ENCODE measurements around the gene TBC1D22A.

Gene TBC1D22A

GRCh38 chr22:46754110-46754799 lies 8.2 kb upstream of the TBC1D22A start:
- peak; percentile 82 for DNase-seq

- DNase-seq: no peak
Observed at GRCh38 chr22:46754826-46755225, 7.6 kb upstream of the TBC1D22A start.

DNA sequence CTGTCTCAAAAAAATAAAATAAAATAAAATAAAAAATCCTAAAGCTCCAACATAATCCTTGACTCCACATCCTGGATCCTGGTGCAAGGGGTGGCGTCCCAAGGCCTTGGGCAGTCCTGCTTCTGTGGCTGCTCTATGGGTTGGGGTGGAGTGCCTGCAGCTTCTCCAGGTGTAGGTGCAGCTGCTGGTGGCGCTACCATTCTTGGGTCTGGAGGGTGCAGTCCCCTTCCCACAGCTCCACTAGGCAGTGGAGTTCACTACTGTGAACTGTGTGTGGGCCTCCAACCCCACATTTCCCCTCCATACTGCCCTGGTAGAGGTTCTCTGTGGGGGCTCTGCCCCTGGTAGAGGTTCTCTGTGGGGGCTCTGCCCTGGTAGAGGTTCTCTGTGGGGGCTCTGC lies 6.9 kb upstream of the TBC1D22A start:
- DNase-seq: no peak

- no peak for DNase-seq
Observed at GRCh38 chr22:46756097-46756496, 6.4 kb upstream of the TBC1D22A start.

DNA sequence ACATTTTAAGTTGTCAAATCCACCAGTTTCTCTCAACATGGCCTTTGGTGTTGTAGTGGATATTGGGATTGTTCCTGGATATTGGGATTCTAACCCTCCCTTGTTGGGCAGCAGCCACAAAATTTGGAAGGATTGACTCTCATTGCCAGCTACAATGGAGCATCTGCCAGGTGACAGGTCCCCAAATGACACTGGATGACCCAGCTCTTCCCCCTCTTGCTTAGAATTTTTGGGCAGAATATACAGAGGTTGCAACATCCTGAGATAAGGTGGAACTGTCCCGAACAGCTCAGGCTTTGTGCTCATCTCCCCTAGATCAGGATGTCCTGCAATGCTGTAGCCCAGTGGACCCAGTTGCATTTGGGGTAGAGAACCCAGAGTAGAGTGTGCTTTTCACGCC lies 5.3 kb upstream of the TBC1D22A start:
- DNase-seq: no peak

- DNase-seq: no peak
Observed at GRCh38 chr22:46758121-46758520, 4.3 kb upstream of the TBC1D22A start.

GRCh38 chr22:46758867-46759290 lies 3.6 kb upstream of the TBC1D22A start:
- peak; percentile 82 for DNase-seq

DNA sequence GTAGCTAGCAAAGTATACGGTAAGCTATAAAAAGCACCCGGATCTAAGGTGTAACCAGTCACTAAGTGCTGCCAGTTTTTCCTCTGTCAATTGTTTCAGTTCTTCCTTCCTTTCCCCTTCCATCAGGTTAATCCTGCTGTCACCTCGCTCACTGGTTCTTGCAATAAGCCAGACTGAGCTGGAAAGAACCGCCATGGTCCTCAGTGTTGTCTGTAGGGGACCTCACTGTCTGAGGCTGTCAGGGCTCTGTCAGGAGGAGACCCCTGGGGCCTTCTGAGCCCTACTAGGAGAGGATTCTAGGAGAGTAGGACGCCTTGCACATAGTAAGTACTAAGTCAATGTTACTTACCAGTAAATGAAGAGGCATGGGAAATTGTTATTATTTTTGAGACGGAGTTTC lies 1.4 kb upstream of the TBC1D22A start:
- DNase-seq: no peak

GRCh38 chr22:46761539-46762237 lies 762 bp upstream of the TBC1D22A start:
- DNase-seq: peak; percentile 44

- DNase-seq: peak; percentile 62
Observed at GRCh38 chr22:46763051-46763705, 728 bp downstream of the TBC1D22A start.

DNA sequence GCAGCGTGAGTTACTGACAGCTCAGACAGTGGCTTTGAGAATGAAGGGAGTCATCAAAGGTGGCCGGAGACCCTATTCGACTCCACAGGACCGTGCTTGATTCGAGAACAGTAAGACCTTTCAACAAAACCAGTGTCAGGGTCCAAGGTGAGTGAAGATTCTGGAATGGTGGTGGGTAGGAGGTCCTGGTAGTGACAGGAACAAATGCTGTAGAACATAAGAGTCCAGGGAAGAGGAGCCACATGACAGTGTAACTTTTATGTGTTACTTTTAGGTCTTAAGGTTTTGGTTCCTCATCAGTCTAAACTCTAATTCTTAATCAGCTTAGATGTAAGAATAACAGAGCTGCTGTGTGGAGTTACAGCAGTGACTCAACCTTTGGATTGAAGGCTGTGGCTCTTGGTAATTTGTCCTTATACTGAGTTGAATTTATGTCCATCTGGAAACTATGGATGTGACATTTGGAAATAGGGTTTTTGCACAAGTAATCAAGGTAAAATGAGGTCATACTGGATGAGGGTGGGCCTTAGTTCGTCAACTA lies 1.8 kb downstream of the TBC1D22A start:
- DNase-seq: no peak

DNA sequence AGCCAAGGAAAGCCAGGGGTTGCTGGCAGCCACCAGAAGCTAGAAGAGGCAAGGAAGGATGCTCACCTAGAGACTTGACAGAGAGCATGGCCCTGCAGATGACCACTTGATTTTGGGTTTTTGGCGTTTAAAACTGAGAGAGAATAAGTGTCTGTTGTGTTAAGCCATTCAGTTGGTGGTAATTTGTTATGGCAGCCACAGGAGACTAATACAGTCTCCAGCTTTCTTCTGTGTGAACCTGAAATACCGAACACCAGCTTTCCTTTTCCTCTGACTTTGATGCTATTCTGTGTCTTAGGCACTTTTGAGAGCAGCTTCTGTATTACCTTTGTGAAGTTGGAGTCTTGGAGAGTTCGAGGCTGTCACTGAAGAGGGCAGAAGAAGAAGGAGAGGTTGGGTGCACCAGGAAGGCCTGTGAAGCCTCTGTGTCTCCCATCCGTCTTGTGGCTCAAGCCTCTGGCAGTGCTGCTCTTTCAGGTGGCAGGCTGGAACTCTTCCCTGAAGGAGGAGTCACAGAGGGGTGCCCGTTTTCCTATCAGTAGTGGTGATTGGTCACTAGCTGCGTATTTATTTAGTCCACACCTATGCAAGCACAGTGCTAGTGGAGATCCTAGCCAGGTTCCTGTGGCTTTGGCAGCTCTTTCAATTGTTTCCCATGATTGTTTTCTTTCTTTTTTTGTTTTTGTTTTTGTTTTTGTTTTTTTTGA lies 2.5 kb downstream of the TBC1D22A start:
- no peak for DNase-seq

GRCh38 chr22:46766611-46767010 lies 4.2 kb downstream of the TBC1D22A start:
- DNase-seq: no peak

DNA sequence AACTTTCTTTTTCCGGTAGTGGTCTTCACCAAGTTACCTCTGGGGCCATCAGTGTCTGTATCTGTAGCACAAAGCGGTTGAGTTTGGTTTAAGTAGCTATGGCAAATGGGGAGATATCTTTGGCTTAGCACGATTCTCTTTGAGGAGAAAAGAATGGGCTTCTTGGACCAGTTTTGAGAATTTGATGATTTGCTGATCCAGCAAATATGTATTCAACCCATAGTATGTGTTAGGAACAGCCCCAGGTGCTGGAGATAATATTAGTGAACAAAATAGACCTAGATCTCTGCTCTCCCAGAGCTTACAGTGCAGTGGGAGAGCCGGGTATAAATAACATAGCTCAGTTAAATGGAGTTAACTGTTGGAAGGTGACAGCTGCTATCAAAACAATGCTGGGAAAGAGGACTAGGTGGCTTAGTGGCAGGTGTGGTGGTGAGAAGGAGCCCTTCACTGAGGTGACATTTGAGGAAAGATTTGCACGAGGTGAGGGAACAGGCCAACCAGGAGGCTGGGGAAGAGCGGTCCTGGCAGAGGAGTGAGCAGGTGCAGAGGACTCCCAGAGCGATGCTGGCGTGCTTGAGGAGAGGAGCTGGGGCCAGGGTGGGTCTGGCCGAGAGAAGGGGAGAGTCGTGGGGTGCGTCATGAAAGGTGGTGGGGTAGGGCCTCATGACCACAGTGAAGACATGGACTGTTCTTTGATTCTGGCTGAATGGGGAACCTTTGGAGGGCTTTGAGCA lies 5.0 kb downstream of the TBC1D22A start:
- no peak for DNase-seq

GRCh38 chr22:46769191-46769675 lies 6.8 kb downstream of the TBC1D22A start:
- DNase-seq: no peak

- DNase-seq: no peak
Observed at GRCh38 chr22:46769706-46770105, 7.3 kb downstream of the TBC1D22A start.

GRCh38 chr22:46770151-46770641 lies 7.7 kb downstream of the TBC1D22A start:
- DNase-seq: no peak

GRCh38 chr22:46770726-46771125 lies 8.3 kb downstream of the TBC1D22A start:
- no peak for DNase-seq

DNA sequence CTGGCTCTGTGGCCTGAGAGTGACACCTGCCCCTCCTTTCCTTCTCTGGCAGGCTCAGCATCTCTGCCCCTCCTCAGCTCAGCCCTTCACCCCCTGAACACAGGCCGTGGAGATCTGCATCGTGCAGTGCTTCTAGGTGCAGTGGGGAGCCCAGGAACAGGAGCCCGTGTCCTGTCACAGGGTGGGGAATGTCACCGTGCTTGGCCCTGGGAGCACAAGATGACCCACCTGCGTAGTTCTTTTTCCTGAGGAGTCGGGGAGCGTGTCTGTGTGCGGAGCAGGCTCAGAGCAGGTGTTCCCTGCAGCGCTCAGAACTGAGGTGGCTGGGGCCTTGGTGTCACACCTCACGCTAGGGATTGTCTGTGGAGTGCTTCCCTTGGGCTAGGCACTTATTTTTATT lies 10.6 kb downstream of the TBC1D22A start:
- no peak for DNase-seq

GRCh38 chr22:46774253-46774979 lies 12.0 kb downstream of the TBC1D22A start:
- peak; percentile 27 for DNase-seq

Measured in hematopoietic multipotent progenitor cell treated with erythropoietin and hydrocortisone succinate and interleukin-3 and kit ligand, for 4 days (in vitro differentiated cells).